PC-3 (cell line): ENCODE data around the gene DIAPH3. TPM values are rescaled to one million over a fixed set of nuclear protein-coding genes. Genes with fewer than 3 reads are reported as not detected.

Experiments
- ATAC-seq: fragments of 200-7000 bp; cut with Tn5 transposase; 2 replicates; pipeline ENCODE4 v1.9.1; 2020; ENCODE audit warnings: mild to moderate bottlenecking, moderate library complexity
- BruUV-seq: library from RNA; stranded (reverse); fragments of 400-500 nt; replicated peaks from 2 replicates; lab custom pipeline; 2021; lab: Mats Ljungman, UMichigan
- CTCF ChIA-PET: fragments of 300-600 bp; sonication (Branson Sonifier 250); formaldehyde crosslinking; loops from one replicate; lab custom pipeline; 2022; ENCODE audit warnings: antibody characterized with exemption; lab: Charles Lee
- POLR2A ChIA-PET: fragments of 300-600 bp; sonication (Branson Sonifier 250); formaldehyde crosslinking; loops from one replicate; lab custom pipeline; 2022; ENCODE audit warnings: antibody characterized with exemption; ENCODE audit not compliant: unreplicated experiment; lab: Charles Lee
- DNase-seq: peaks from one replicate; pipeline ENCODE4 v3.0.0-alpha.2; 2015
- H2AFZ ChIP-seq: fragments of 300-600 bp; sonication (generic); 2 replicates; pipeline ENCODE4 v1.6.0; 2016; ENCODE audit warnings: antibody characterized with exemption, low read length
- H3F3A ChIP-seq: fragments of 300-600 bp; sonication (generic); one replicate; pipeline ENCODE4 v1.6.0; 2017; ENCODE audit warnings: antibody characterized with exemption, low read length, control low read depth, mild to moderate bottlenecking; ENCODE audit not compliant: unreplicated experiment
- H3K27ac ChIP-seq: fragments of 300-600 bp; sonication (generic); 2 replicates; pipeline ENCODE4 v1.5.1; 2016; ENCODE audit warnings: mild to moderate bottlenecking, low read length
- H3K27me3 ChIP-seq: fragments of 300-600 bp; sonication (generic); 2 replicates; pipeline ENCODE4 v1.6.1; 2016; ENCODE audit warnings: low read length, mixed read lengths
- H3K36me3 ChIP-seq: fragments of 300-600 bp; sonication (generic); 2 replicates; pipeline ENCODE4 v1.6.1; 2016; ENCODE audit warnings: low read depth, mixed run types, low read length, mixed read lengths
- H3K4me1 ChIP-seq: fragments of 300-600 bp; sonication (generic); 2 replicates; pipeline ENCODE4 v1.5.1; 2016; ENCODE audit warnings: low read length; ENCODE audit not compliant: insufficient read depth
- H3K4me2 ChIP-seq: fragments of 300-600 bp; sonication (generic); 2 replicates; pipeline ENCODE4 v1.6.0; 2016; ENCODE audit warnings: low read length
- H3K4me3 ChIP-seq: fragments of 300-600 bp; sonication (generic); 2 replicates; pipeline ENCODE4 v1.5.1; 2016; ENCODE audit warnings: mild to moderate bottlenecking, low read length, mixed read lengths
- H3K79me2 ChIP-seq: fragments of 300-600 bp; sonication (generic); 2 replicates; pipeline ENCODE4 v1.6.1; 2017; ENCODE audit warnings: low read length, mixed read lengths
- H3K9ac ChIP-seq: fragments of 300-600 bp; sonication (generic); 2 replicates; pipeline ENCODE4 v1.6.0; 2016; ENCODE audit warnings: mild to moderate bottlenecking, low read length
- H3K9me2 ChIP-seq: fragments of 300-600 bp; sonication (generic); replicated peaks from 2 replicates; pipeline ENCODE4 v1.6.1; 2016; ENCODE audit warnings: mixed run types, low read length, mixed read lengths
- H3K9me3 ChIP-seq: fragments of 300-600 bp; sonication (generic); 2 replicates; pipeline ENCODE4 v1.6.1; 2016; ENCODE audit warnings: low read length, mixed read lengths
- H4K20me1 ChIP-seq: fragments of 300-600 bp; sonication (generic); 2 replicates; pipeline ENCODE4 v1.6.1; 2016; ENCODE audit warnings: low read length, mixed read lengths
- CTCF ChIP-seq: fragments of 300-600 bp; sonication (generic); conservative IDR thresholded peaks from 2 replicates; pipeline ENCODE4 v1.5.1; 2017; ENCODE audit warnings: antibody characterized with exemption, low read depth, mild to moderate bottlenecking, low read length
- EZH2 ChIP-seq: fragments of 300-600 bp; sonication (generic); IDR thresholded peaks from one replicate; pipeline ENCODE4 v1.6.1; 2017; ENCODE audit warnings: antibody characterized with exemption, mild to moderate bottlenecking, low read length; ENCODE audit not compliant: unreplicated experiment
- EZH2phosphoT487 ChIP-seq: fragments of 300-600 bp; sonication (generic); IDR thresholded peaks from 2 replicates; pipeline ENCODE4 v1.6.1; 2018; ENCODE audit warnings: mild to moderate bottlenecking, antibody characterized with exemption, low read length, borderline replicate concordance
- intact Hi-C: fragments of 100-400 bp; cut with micrococcal nuclease; formaldehyde crosslinking; loops from 2 replicates; pipeline ENCODE4 v1.9.0; 2023
- total RNA-seq: library from RNA; depleted of rRNA; stranded (reverse); fragments of >200 nt; gene quantifications from 2 replicates; pipeline ENCODE4 v1.2.3, GENCODE V29; 2014

DIAPH3 gene
- total RNA-seq, 1 experiment from 2014 or later = 7.6 TPM

GRCh38 chr13:59975807-59976435 is 187.8 kb downstream of the DIAPH3 start:
- POLR2A ChIA-PET = no interaction called here
- no peak overlapping the region for H3K4me3 ChIP-seq
- H3K79me2 ChIP-seq = no peaks in the 10 kb centered on the region
- no peaks in the 10 kb centered on the region for H3F3A ChIP-seq
- DNase-seq = no peak
- no peaks in the 10 kb centered on the region for H3K27me3 ChIP-seq
- no peaks in the 10 kb centered on the region for H4K20me1 ChIP-seq
- H3K36me3 ChIP-seq = no peaks in the 10 kb centered on the region
- H3K9ac ChIP-seq = no peak overlapping the region
- H3K9me3 ChIP-seq = no peaks in the 10 kb centered on the region
- H3K4me1 ChIP-seq = no peaks in the 10 kb centered on the region
- no TSS peak for BruUV-seq
- no peak for ATAC-seq
- TF ChIP-seq EZH2 (no peak), EZH2phosphoT487 (no peak)
- CTCF ChIA-PET = no interaction called here
- no peak overlapping the region for H3K27ac ChIP-seq
- H3K4me2 ChIP-seq = no peak overlapping the region
- H2AFZ ChIP-seq = no peak overlapping the region
- intact Hi-C loops = no loop called here
- H3K9me2 ChIP-seq = no peaks in the 10 kb centered on the region

GRCh38 chr13:59970847-59971246 is 192.9 kb downstream of the DIAPH3 start:
- BruUV-seq = no TSS peak
- CTCF ChIA-PET = no interaction called here
- intact Hi-C loops = no loop called here
- no peak for ATAC-seq
- no peaks in the 10 kb centered on the region for H3K27me3 ChIP-seq
- no peak for DNase-seq
- TF ChIP-seq CTCF (no peak), EZH2 (no peak), EZH2phosphoT487 (no peak)
- H3K79me2 ChIP-seq = no peaks in the 10 kb centered on the region
- POLR2A ChIA-PET = no interaction called here
- H3K4me2 ChIP-seq = no peak overlapping the region
- no peaks in the 10 kb centered on the region for H3K36me3 ChIP-seq
- H3K4me3 ChIP-seq = no peak overlapping the region
- H3K4me1 ChIP-seq = no peaks in the 10 kb centered on the region
- no peak overlapping the region for H3K27ac ChIP-seq
- no peaks in the 10 kb centered on the region for H4K20me1 ChIP-seq
- no peaks in the 10 kb centered on the region for H3K9me2 ChIP-seq
- H3K9me3 ChIP-seq = no peaks in the 10 kb centered on the region
- no peak overlapping the region for H2AFZ ChIP-seq
- no peaks in the 10 kb centered on the region for H3F3A ChIP-seq
- H3K9ac ChIP-seq = no peak overlapping the region

GRCh38 chr13:59963827-59964226 is 199.9 kb downstream of the DIAPH3 start:
- DNase-seq (no peak), ATAC-seq (no peak)
- H3K9me3 ChIP-seq = no peaks in the 10 kb centered on the region
- intact Hi-C loops = no loop called here
- H3K4me2 ChIP-seq = no peak overlapping the region
- ChIA-PET POLR2A (no interaction called here), CTCF (no interaction called here)
- no TSS peak for BruUV-seq
- H3K9me2 ChIP-seq = no peaks in the 10 kb centered on the region
- no peaks in the 10 kb centered on the region for H3K27me3 ChIP-seq
- H3K79me2 ChIP-seq = no peaks in the 10 kb centered on the region
- H2AFZ ChIP-seq = no peak overlapping the region
- no peaks in the 10 kb centered on the region for H3K36me3 ChIP-seq
- no peaks in the 10 kb centered on the region for H3K4me1 ChIP-seq
- no peak overlapping the region for H3K9ac ChIP-seq
- H3F3A ChIP-seq = no peaks in the 10 kb centered on the region
- H3K4me3 ChIP-seq = no peak overlapping the region
- H3K27ac ChIP-seq = no peak overlapping the region
- TF ChIP-seq EZH2phosphoT487 (no peak), EZH2 (no peak), CTCF (no peak)
- H4K20me1 ChIP-seq = no peaks in the 10 kb centered on the region
